SU-DHL-6 (cell line): ENCODE results near the gene HLA-DPB1.

ENCODE experiments used
- H2AFZ ChIP-seq: fragments of 200-600 bp; sonication (generic); 2 replicates; pipeline ENCODE4 v1.6.1; 2014; ENCODE audit warnings: low read depth, mild to moderate bottlenecking, moderate library complexity, mixed read lengths, antibody characterized with exemption, low read length; ENCODE audit not compliant: severe bottlenecking
- H3F3A ChIP-seq: fragments of 200-600 bp; shearing (Covaris generic); 2 replicates; pipeline ENCODE4 v1.6.0; 2016; ENCODE audit warnings: antibody characterized with exemption, mild to moderate bottlenecking; ENCODE audit not compliant: insufficient read depth
- H3K27ac ChIP-seq: fragments of 200-600 bp; sonication (generic); 2 replicates; pipeline ENCODE4 v1.5.1; 2016; ENCODE audit warnings: low read depth, mild to moderate bottlenecking, low read length, moderate library complexity, mixed read lengths
- H3K27me3 ChIP-seq: fragments of 200-600 bp; sonication (generic), shearing (Covaris generic); 2 replicates; pipeline ENCODE4 v1.6.0; 2014; ENCODE audit warnings: mild to moderate bottlenecking, low read length
- H3K36me3 ChIP-seq: fragments of 200-600 bp; sonication (generic); 2 replicates; pipeline ENCODE4 v1.6.1; 2014; ENCODE audit warnings: mild to moderate bottlenecking, low read length, mixed read lengths
- H3K4me2 ChIP-seq: fragments of 300-600, 200-600 bp; shearing (Covaris generic), sonication (generic); 2 replicates; pipeline ENCODE4 v1.6.0; 2014; ENCODE audit warnings: low read length, low read depth, mild to moderate bottlenecking; ENCODE audit not compliant: poor library complexity, severe bottlenecking
- H3K4me3 ChIP-seq: fragments of 200-600 bp; sonication (generic); 2 replicates; pipeline ENCODE4 v1.5.1; 2014; ENCODE audit warnings: antibody characterized with exemption, low read length, mild to moderate bottlenecking, mixed read lengths; ENCODE audit not compliant: insufficient read depth, poor library complexity, severe bottlenecking
- H3K79me2 ChIP-seq: fragments of 200-600 bp; sonication (generic); 2 replicates; pipeline ENCODE4 v1.6.1; 2014; ENCODE audit warnings: mild to moderate bottlenecking, low read length, moderate library complexity; ENCODE audit not compliant: insufficient read depth
- H3K9ac ChIP-seq: fragments of 200-600 bp; sonication (generic); 2 replicates; pipeline ENCODE4 v1.7.0; 2014; ENCODE audit warnings: mild to moderate bottlenecking, low read length
- H3K9me2 ChIP-seq: fragments of 200-600 bp; sonication (generic); replicated peaks from 2 replicates; pipeline ENCODE4 v1.6.1; 2014; ENCODE audit warnings: low read length; ENCODE audit not compliant: insufficient read depth
- H3K9me3 ChIP-seq: fragments of 200-600 bp; sonication (generic); 2 replicates; pipeline ENCODE4 v1.6.1; 2014; ENCODE audit warnings: low read length, mixed read lengths; ENCODE audit not compliant: insufficient read depth
- H4K20me1 ChIP-seq: fragments of 200-600 bp; sonication (generic); 2 replicates; pipeline ENCODE4 v1.6.1; 2014; ENCODE audit warnings: low read depth, mild to moderate bottlenecking, antibody characterized with exemption, low read length, moderate library complexity, mixed read lengths
- EZH2phosphoT487 ChIP-seq: fragments of 200-600 bp; sonication (generic), shearing (Covaris generic); conservative IDR thresholded peaks from 2 replicates; pipeline ENCODE4 v1.6.1; 2018; ENCODE audit warnings: mild to moderate bottlenecking, antibody characterized with exemption, low read length, moderate library complexity, mixed read lengths
- TF ChIP-seq, protein P1 (sequence below): fragments of 200-600 bp; sonication (generic); IDR thresholded peaks from one replicate; pipeline ENCODE4 v1.5.1; 2017; ENCODE audit warnings: antibody characterized with exemption, mild to moderate bottlenecking, low read length, moderate library complexity; ENCODE audit not compliant: insufficient read depth, poor library complexity, severe bottlenecking

Gene HLA-DPB1

GRCh38 chr6:33030245-33030644 is 45.5 kb upstream of the HLA-DPB1 start:
- Histone ChIP-seq H3K9ac (peak overlapping the region; percentile 30), H3K27ac (peak overlapping the region; percentile 80), H3K36me3 (0 out of 2 replicates have a peak, but pooled peaks cover 9% of the 10 kb centered on the region), H3K9me3 (peaks cover 10% of the 10 kb centered on the region; the same call in 1 of the 2 replicates), H3K9me2 (no peaks in the 10 kb centered on the region), H3K4me3 (peak overlapping the region; percentile 2), H3F3A (peaks cover 43% of the 10 kb centered on the region), H3K27me3 (no peaks in the 10 kb centered on the region), H3K4me2 (peak overlapping the region; percentile 46), H4K20me1 (no peaks in the 10 kb centered on the region), H2AFZ (peak overlapping the region; percentile 44), H3K79me2 (no peaks in the 10 kb centered on the region)
- TF ChIP-seq EZH2phosphoT487, result no peak
- TF ChIP-seq, protein P1, sequence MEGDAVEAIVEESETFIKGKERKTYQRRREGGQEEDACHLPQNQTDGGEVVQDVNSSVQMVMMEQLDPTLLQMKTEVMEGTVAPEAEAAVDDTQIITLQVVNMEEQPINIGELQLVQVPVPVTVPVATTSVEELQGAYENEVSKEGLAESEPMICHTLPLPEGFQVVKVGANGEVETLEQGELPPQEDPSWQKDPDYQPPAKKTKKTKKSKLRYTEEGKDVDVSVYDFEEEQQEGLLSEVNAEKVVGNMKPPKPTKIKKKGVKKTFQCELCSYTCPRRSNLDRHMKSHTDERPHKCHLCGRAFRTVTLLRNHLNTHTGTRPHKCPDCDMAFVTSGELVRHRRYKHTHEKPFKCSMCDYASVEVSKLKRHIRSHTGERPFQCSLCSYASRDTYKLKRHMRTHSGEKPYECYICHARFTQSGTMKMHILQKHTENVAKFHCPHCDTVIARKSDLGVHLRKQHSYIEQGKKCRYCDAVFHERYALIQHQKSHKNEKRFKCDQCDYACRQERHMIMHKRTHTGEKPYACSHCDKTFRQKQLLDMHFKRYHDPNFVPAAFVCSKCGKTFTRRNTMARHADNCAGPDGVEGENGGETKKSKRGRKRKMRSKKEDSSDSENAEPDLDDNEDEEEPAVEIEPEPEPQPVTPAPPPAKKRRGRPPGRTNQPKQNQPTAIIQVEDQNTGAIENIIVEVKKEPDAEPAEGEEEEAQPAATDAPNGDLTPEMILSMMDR, result no peak

DNA sequence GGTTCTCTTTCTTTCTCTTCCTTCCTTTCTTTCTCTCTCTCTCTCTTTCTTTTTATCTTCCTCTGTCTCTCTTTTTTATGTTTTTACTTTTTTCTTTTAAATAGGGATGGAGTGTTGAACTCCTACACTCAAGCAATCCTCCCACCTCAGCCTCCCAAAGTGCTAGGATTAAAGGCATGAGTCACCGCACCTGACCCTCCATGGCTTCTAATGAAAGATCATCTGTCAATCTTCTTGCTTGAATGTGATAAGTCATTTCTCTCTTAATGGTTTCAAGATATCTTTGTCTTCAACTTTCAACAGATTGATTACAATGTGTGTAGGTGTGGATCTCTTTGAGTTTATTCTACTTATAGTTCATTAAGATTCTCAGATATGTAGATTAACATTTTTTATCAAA is 41.2 kb upstream of the HLA-DPB1 start:
- H3K4me3 ChIP-seq, result no peak overlapping the region
- no peaks in the 10 kb centered on the region for H3K9me2 ChIP-seq
- no peak overlapping the region for H3K4me2 ChIP-seq
- no peaks in the 10 kb centered on the region for H3K79me2 ChIP-seq
- H3K27me3 ChIP-seq, result no peaks in the 10 kb centered on the region
- H3K36me3 ChIP-seq, result 0 out of 2 replicates have a peak, but pooled peaks cover 10% of the 10 kb centered on the region
- no peaks in the 10 kb centered on the region for H4K20me1 ChIP-seq
- H2AFZ ChIP-seq, result no peak overlapping the region
- no peak overlapping the region for H3K9ac ChIP-seq
- peaks cover 10% of the 10 kb centered on the region; the same call in 1 of the 2 replicates for H3K9me3 ChIP-seq
- peaks cover 18% of the 10 kb centered on the region for H3F3A ChIP-seq
- H3K27ac ChIP-seq, result no peak overlapping the region
- TF ChIP-seq, protein P1, result no peak
- no peak for TF ChIP-seq EZH2phosphoT487

DNA sequence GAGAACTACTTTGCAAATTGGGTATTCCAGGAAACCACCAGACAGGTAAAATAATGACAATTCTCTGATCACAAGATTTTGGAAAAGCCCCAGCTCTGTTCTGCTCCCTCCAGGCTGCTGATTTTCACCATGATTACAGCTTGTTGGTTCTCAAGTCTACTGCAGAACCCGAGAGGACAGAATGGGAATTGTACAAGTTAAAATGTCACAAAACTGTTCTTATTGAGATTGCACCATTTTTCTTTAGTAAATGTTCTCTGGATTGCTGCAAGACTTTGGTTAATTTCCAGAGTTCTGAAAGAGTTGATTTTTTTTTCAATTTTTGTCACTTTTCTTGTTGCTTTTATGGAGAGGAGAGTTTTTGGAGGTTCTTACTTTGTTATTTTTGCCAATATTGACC is 39.3 kb upstream of the HLA-DPB1 start:
- Histone ChIP-seq H3K4me2 (no peak overlapping the region), H3K9ac (no peak overlapping the region), H3K27me3 (no peaks in the 10 kb centered on the region), H3K9me2 (no peaks in the 10 kb centered on the region), H3F3A (peaks cover 1% of the 10 kb centered on the region; the same call in 1 of the 2 replicates), H2AFZ (no peak overlapping the region), H4K20me1 (no peaks in the 10 kb centered on the region), H3K9me3 (peaks cover 10% of the 10 kb centered on the region; the same call in 1 of the 2 replicates), H3K27ac (no peak overlapping the region), H3K36me3 (0 out of 2 replicates have a peak, but pooled peaks cover 10% of the 10 kb centered on the region), H3K79me2 (no peaks in the 10 kb centered on the region), H3K4me3 (no peak overlapping the region)
- TF ChIP-seq, protein P1, result no peak
- no peak for TF ChIP-seq EZH2phosphoT487
